Liver (tissue), 9 donors: ENCODE results near the gene SRXN1. TPM values are rescaled to one million over a fixed set of nuclear protein-coding genes. Genes with fewer than 3 reads are reported as not detected.

Source experiments
- DNase-seq: peaks from one replicate; pipeline ENCODE4 v3.0.0-alpha.2; 2017; ENCODE audit warnings: low spot score
- H3K27ac ChIP-seq, 2 donors: one replicate each; pipeline ENCODE4 v1.7.0; 2013; ENCODE audit warnings: inconsistent platforms in 2 of 2, low read length in 2 of 2, control low read depth in 1 of 2, low read depth in 1 of 2, mild to moderate bottlenecking in 1 of 2
- H3K27me3 ChIP-seq, 4 donors: one replicate each; pipeline versions ENCODE4 v1.6.1 to v1.7.0; 2013; ENCODE audit warnings: low read length in 3 of 4, inconsistent platforms in 1 of 4, mild to moderate bottlenecking in 1 of 4, moderate library complexity in 1 of 4; ENCODE audit not compliant: control insufficient read depth in 4 of 4, insufficient read depth in 4 of 4
- H3K36me3 ChIP-seq, 4 donors: one replicate each; pipeline versions ENCODE4 v1.6.1 to v1.7.0; 2013; ENCODE audit warnings: low read length in 3 of 4, mild to moderate bottlenecking in 3 of 4, low read depth in 1 of 4, moderate library complexity in 1 of 4; ENCODE audit not compliant: control insufficient read depth in 4 of 4, insufficient read depth in 3 of 4
- H3K4me1 ChIP-seq, 4 donors: one replicate each; pipeline versions ENCODE4 v1.6.1 to v1.7.0; 2013; ENCODE audit warnings: low read length in 3 of 4, mild to moderate bottlenecking in 3 of 4, moderate library complexity in 1 of 4; ENCODE audit not compliant: control insufficient read depth in 4 of 4, insufficient read depth in 4 of 4
- H3K4me3 ChIP-seq, 3 donors: one replicate each; pipeline versions ENCODE4 v1.6.1 to v1.7.0; 2013; ENCODE audit warnings: low read length in 3 of 3, control low read depth in 1 of 3, low read depth in 1 of 3, mild to moderate bottlenecking in 1 of 3
- H3K9ac ChIP-seq, 2 donors: one replicate each; pipeline ENCODE4 v1.7.0; 2013; ENCODE audit warnings: low read length in 2 of 2, mild to moderate bottlenecking in 2 of 2, moderate library complexity in 2 of 2, control low read depth in 1 of 2, low read depth in 1 of 2
- H3K9me3 ChIP-seq, 4 donors: one replicate each; pipeline versions ENCODE4 v1.6.1 to v1.7.0; 2013; ENCODE audit warnings: low read length in 3 of 4; ENCODE audit not compliant: control insufficient read depth in 4 of 4
- ATF3 ChIP-seq: IDR thresholded peaks from 2 replicates; pipeline ENCODE4 v1.6.1; 2016; ENCODE audit warnings: antibody characterized with exemption
- CTCF ChIP-seq: fragments of 150-350 bp; IDR thresholded peaks from 2 replicates; pipeline ENCODE4 v1.5.1; 2017; ENCODE audit warnings: improper control_type of control experiment, low read depth, low read length; ENCODE audit not compliant: missing input control
- EGR1 ChIP-seq, 2 donors: IDR thresholded peaks; 2 replicates each; pipeline ENCODE4 v1.6.1; 2016 to 2018; ENCODE audit warnings: antibody characterized with exemption in 2 of 2, low read depth in 2 of 2
- FOXA1 ChIP-seq: IDR thresholded peaks from 2 replicates; pipeline ENCODE4 v1.6.1; 2016; ENCODE audit warnings: antibody characterized with exemption
- FOXA2 ChIP-seq: IDR thresholded peaks from 2 replicates; pipeline ENCODE4 v1.6.1; 2016; ENCODE audit warnings: antibody characterized with exemption
- GABPA ChIP-seq, 2 donors: IDR thresholded peaks in 1 of 2; conservative IDR thresholded peaks in 1 of 2; 2 replicates each; pipeline ENCODE4 v1.6.1; 2016; ENCODE audit warnings: antibody characterized with exemption in 2 of 2, mild to moderate bottlenecking in 1 of 2, moderate library complexity in 1 of 2
- HNF4A ChIP-seq, 2 donors: conservative IDR thresholded peaks; 2 replicates each; pipeline ENCODE4 v1.6.1; 2016; ENCODE audit warnings: antibody characterized with exemption in 2 of 2, mild to moderate bottlenecking in 2 of 2
- HNF4G ChIP-seq: IDR thresholded peaks from 2 replicates; pipeline ENCODE4 v1.6.1; 2016; ENCODE audit warnings: antibody characterized with exemption
- JUND ChIP-seq, 2 donors: IDR thresholded peaks; 2 replicates each; pipeline ENCODE4 v1.6.1; 2016; ENCODE audit warnings: antibody characterized with exemption in 2 of 2
- MAX ChIP-seq: IDR thresholded peaks from 2 replicates; pipeline ENCODE4 v1.6.1; 2016; ENCODE audit warnings: antibody characterized with exemption
- NR2F2 ChIP-seq: IDR thresholded peaks from 2 replicates; pipeline ENCODE4 v1.6.1; 2016; ENCODE audit warnings: antibody characterized with exemption
- RXRA ChIP-seq, 2 donors: IDR thresholded peaks; 2 replicates each; pipeline ENCODE4 v1.6.1; 2017 to 2018; ENCODE audit warnings: antibody characterized with exemption in 2 of 2, mild to moderate bottlenecking in 1 of 2
- TAF1 ChIP-seq: conservative IDR thresholded peaks from 2 replicates; pipeline ENCODE4 v1.6.1; 2016; ENCODE audit warnings: antibody characterized with exemption, mild to moderate bottlenecking
- YY1 ChIP-seq: IDR thresholded peaks from 2 replicates; pipeline ENCODE4 v1.6.1; 2016; ENCODE audit warnings: antibody characterized with exemption, mild to moderate bottlenecking
- ZBTB33 ChIP-seq: IDR thresholded peaks from 2 replicates; pipeline ENCODE4 v1.6.1; 2016; ENCODE audit warnings: antibody characterized with exemption
- WGBS: extraction: QIAGEN DNeasy Blood & Tissue Kit; methylation state at CpG from one replicate; pipeline ENCODE4 v1.1.7; 2013; 5-methylcytosine and 5-hydroxymethylcytosine counted together
- polyA plus RNA-seq, 2 donors: library from polyadenylated mRNA; stranded (reverse) in 1 of 2; unstranded in 1 of 2; fragments of 200-250 nt in 1 of 2; fragments of >200 nt in 1 of 2; fragmentation: Nextera tagmentation in 1 of 2; extraction: Ambion mirVana in 1 of 2; gene quantifications; one replicate each; pipeline versions ENCODE4 v1.2.1 to v1.2.3, GENCODE V29; 2013 to 2015
- total RNA-seq, 2 donors: library from RNA; depleted of rRNA; stranded (reverse); fragments of >200 nt; gene quantifications; one replicate each; pipeline ENCODE4 v1.2.3, GENCODE V29; 2014
- donor health status: healthy.
- donor health status: healthy.
- donor health status: healthy.
- donor health status: healthy.
- donor health status: healthy.

Gene SRXN1
- total and polyA plus RNA-seq, 4 donors = 14.3 to 60.2 (median 24.8) TPM

GRCh38 chr20:600141-600540 is 52.9 kb downstream of the SRXN1 start:
- no peaks in the 10 kb centered on the region for H3K36me3 ChIP-seq
- no peak overlapping the region for H3K4me3 ChIP-seq
- H3K9ac ChIP-seq = no peak overlapping the region
- no peak overlapping the region for H3K27ac ChIP-seq
- no peaks in the 10 kb centered on the region for H3K27me3 ChIP-seq
- no peak for DNase-seq
- no peaks in the 10 kb centered on the region for H3K9me3 ChIP-seq
- 96% methylated on average over 2 of the region's 2 CpGs for WGBS
- no peaks in the 10 kb centered on the region for H3K4me1 ChIP-seq
- TF ChIP-seq ZBTB33 = no peak
- TF ChIP-seq CTCF = no peak
- no peak for TF ChIP-seq NR2F2
- no peak for TF ChIP-seq TAF1
- TF ChIP-seq GABPA (IDR thresholded peaks at IDR 0.05 in 1 of 2, conservative IDR thresholded peaks at IDR 0.05 in 1 of 2) = no peak
- TF ChIP-seq EGR1 (IDR thresholded peaks at IDR 0.05; ENCODE audit: low read depth in 2 of 2) = no peak
- TF ChIP-seq HNF4G = no peak
- TF ChIP-seq RXRA (IDR thresholded peaks at IDR 0.05) = no peak
- no peak for TF ChIP-seq FOXA2
- no peak for TF ChIP-seq ATF3
- no peak for TF ChIP-seq HNF4A (conservative IDR thresholded peaks at IDR 0.05)
- TF ChIP-seq MAX = no peak
- TF ChIP-seq JUND (IDR thresholded peaks at IDR 0.05) = no peak
- no peak for TF ChIP-seq YY1
- TF ChIP-seq FOXA1 = no peak

DNA sequence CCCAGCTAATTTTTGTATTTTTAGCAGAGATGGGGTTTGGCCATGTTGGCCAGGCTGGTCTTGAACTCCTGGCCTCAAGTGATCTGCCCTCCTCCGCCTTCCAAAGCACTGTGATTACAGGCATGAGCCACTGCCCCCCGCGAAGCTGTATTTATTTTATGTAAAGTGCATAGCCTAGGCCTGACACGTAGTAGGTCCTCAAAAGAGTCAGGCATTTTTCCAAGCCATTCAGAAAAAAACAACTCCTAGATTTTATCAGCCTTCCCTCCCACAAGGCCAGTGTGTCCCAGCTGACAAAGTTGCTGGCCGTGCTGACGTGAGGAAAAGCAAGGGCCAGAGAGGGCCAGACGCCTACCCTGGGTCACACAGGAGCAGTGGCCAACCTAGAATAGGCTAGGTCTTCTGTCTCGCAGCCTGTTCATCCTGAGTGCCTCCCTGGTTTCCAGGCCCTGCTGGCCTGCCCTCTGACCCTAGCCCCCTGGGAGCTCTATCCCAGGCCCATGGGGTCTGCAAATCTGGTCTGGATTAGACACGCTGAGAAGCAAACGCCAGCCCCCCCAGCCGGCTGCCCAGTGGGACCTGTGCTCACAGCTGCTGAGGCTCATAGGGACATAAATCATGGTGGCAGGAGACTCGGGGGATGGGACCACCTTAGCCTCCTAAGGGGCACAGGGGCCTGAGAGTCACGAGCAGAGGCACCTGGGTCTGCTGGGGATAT is 54.7 kb downstream of the SRXN1 start:
- TF ChIP-seq YY1 (no peak), CTCF (no peak), FOXA1 (no peak), HNF4G (no peak)
- H3K9me3 ChIP-seq = no peaks in the 10 kb centered on the region
- no peak overlapping the region for H3K4me3 ChIP-seq
- 90% methylated on average over 13 of the region's 13 CpGs for WGBS
- H3K27ac ChIP-seq = no peak overlapping the region
- no peak overlapping the region for H3K9ac ChIP-seq
- DNase-seq = no peak
- H3K4me1 ChIP-seq = no peaks in the 10 kb centered on the region
- no peaks in the 10 kb centered on the region for H3K27me3 ChIP-seq
- H3K36me3 ChIP-seq = no peaks in the 10 kb centered on the region
